K562 (cell line): ENCODE data around the gene RELL1. TPM values are rescaled to one million over a fixed set of nuclear protein-coding genes. Genes with fewer than 3 reads are reported as not detected.

Experiments used
- ATAC-seq: fragments of 200-7000 bp; cut with Tn5 transposase; 3 replicates; pipeline ENCODE4 v1.9.1; 2020; ENCODE audit warnings: moderate library complexity
- BruUV-seq: library from RNA; stranded (reverse); fragments of 400-500 nt; replicated peaks from 2 replicates; lab custom pipeline; 2021; lab: Mats Ljungman, UMichigan
- CTCF ChIA-PET: fragments of 300-600 bp; formaldehyde crosslinking; extraction: SDS; loops from one replicate; lab custom pipeline; 2021; ENCODE audit warnings: low intra/inter-chr PET ratio; lab: Yijun Ruan, JAX
- POLR2A ChIA-PET: fragments of 300-600, 350-650 bp; sonication (Branson Sonifier 250); formaldehyde crosslinking; extraction: SDS; loops from one replicate; lab custom pipeline; 2021; ENCODE audit warnings: antibody characterized with exemption, inconsistent platforms; lab: Yijun Ruan, JAX
- DNase-seq, 4 experiments: peaks; one replicate each; pipeline versions ENCODE4 v3.0.0 to v3.0.0-alpha.2; 2011 to 2018; ENCODE audit warnings: low spot score in 3 of 4, mixed read lengths in 3 of 4; ENCODE audit errors: extremely low read depth in 1 of 4
- FAIRE-seq: peaks from 2 replicates; lab custom pipeline; 2011; peaks lifted over from hg19 to GRCh38; lab: Jason Lieb, UNC
- H2AFZ ChIP-seq: 2 replicates; pipeline ENCODE4 v1.6.0; 2011; ENCODE audit warnings: low read depth, low read length, control low read depth, inconsistent platforms
- H3K27ac ChIP-seq: fragments of 200-600 bp; 3 replicates; pipeline ENCODE4 v1.8.0; 2011; ENCODE audit warnings: low read depth, mild to moderate bottlenecking, control low read depth, inconsistent platforms, low read length, moderate library complexity, mixed read lengths; ENCODE audit errors: extremely low read depth
- H3K27me3 ChIP-seq, 2 experiments: fragments of 300-600 bp in 1 of 2; 2 replicates in 1 of 2; 3 replicates in 1 of 2; pipeline versions ENCODE4 v1.6.0 to v1.8.0; 2011; ENCODE audit warnings: inconsistent platforms in 2 of 2, low read length in 2 of 2, mild to moderate bottlenecking in 1 of 2, mixed read lengths in 1 of 2, moderate library complexity in 1 of 2; ENCODE audit not compliant: control insufficient read depth in 2 of 2, insufficient read depth in 2 of 2
- H3K36me3 ChIP-seq: fragments of 300-600 bp; 3 replicates; pipeline ENCODE4 v1.8.0; 2011; ENCODE audit warnings: mild to moderate bottlenecking, low read length, inconsistent platforms; ENCODE audit not compliant: control insufficient read depth, insufficient read depth
- H3K4me1 ChIP-seq, 2 experiments: fragments of 200-600 bp in 1 of 2; replicated peaks in 1 of 2; 2 replicates in 1 of 2; 3 replicates in 1 of 2; pipeline versions ENCODE4 v1.5.1 to v1.8.0; 2011; ENCODE audit warnings: inconsistent platforms in 2 of 2, low read length in 2 of 2, mild to moderate bottlenecking in 1 of 2, mixed read lengths in 1 of 2, moderate library complexity in 1 of 2; ENCODE audit not compliant: control insufficient read depth in 2 of 2, insufficient read depth in 2 of 2
- H3K4me2 ChIP-seq: 2 replicates; pipeline ENCODE4 v1.6.1; 2011; ENCODE audit warnings: low read length, control low read depth, inconsistent platforms, mixed read lengths; ENCODE audit not compliant: insufficient read depth
- H3K4me3 ChIP-seq: fragments of 200-600 bp; sonication (generic), shearing (Covaris generic); 2 replicates; pipeline ENCODE4 v1.5.1; 2016; ENCODE audit warnings: control low read depth, inconsistent platforms
- H3K79me2 ChIP-seq: fragments of 200-600 bp; 3 replicates; pipeline ENCODE4 v1.8.0; 2011; ENCODE audit warnings: low read length, inconsistent platforms; ENCODE audit not compliant: control insufficient read depth, insufficient read depth
- H3K9ac ChIP-seq, 2 experiments: 2 replicates each; pipeline versions ENCODE4 v1.6.0 to v1.6.1; 2011; ENCODE audit warnings: low read depth in 2 of 2, low read length in 2 of 2, control low read depth in 1 of 2, inconsistent platforms in 1 of 2, mild to moderate bottlenecking in 1 of 2, mixed read lengths in 1 of 2; ENCODE audit not compliant: insufficient read depth in 1 of 2
- H3K9me1 ChIP-seq: one replicate; pipeline ENCODE4 v1.6.0; 2011; ENCODE audit warnings: inconsistent platforms, mild to moderate bottlenecking, low read length, moderate library complexity; ENCODE audit not compliant: control insufficient read depth, insufficient read depth
- H3K9me3 ChIP-seq: replicated peaks from 2 replicates; pipeline ENCODE4 v1.5.1; 2011; ENCODE audit warnings: low read depth, low read length, inconsistent platforms; ENCODE audit not compliant: control insufficient read depth, insufficient read depth
- H4K20me1 ChIP-seq: replicated peaks from 2 replicates; pipeline ENCODE4 v1.6.1; 2011; ENCODE audit warnings: low read length, inconsistent platforms, mixed read lengths; ENCODE audit not compliant: control insufficient read depth, insufficient read depth
- EHMT2 ChIP-seq: fragments of 450-650 bp; IDR thresholded peaks from 2 replicates; pipeline ENCODE4 v1.6.1; 2018; ENCODE audit warnings: antibody characterized with exemption
- ERF ChIP-seq: fragments of 450-650 bp; formaldehyde crosslinking; IDR thresholded peaks from 2 replicates; pipeline ENCODE4 v1.4.0; 2020; ENCODE audit warnings: mild to moderate bottlenecking, mixed read lengths
- HDGF ChIP-seq: fragments of 450-650 bp; IDR thresholded peaks from 2 replicates; pipeline ENCODE4 v1.6.1; 2016
- KAT2B ChIP-seq: IDR thresholded peaks from one replicate; pipeline ENCODE4 v1.6.1; 2012; ENCODE audit warnings: low read depth, mild to moderate bottlenecking, control low read depth, inconsistent platforms, low read length, moderate library complexity
- NCOA2 ChIP-seq, 2 experiments: fragments of 450-650 bp; IDR thresholded peaks; 2 replicates each; pipeline ENCODE4 v1.6.1; 2018; ENCODE audit warnings: mild to moderate bottlenecking in 2 of 2, moderate library complexity in 1 of 2; ENCODE audit not compliant: partially characterized antibody in 2 of 2
- PURB ChIP-seq: sonication (generic); formaldehyde crosslinking; IDR thresholded peaks from 2 replicates; pipeline ENCODE4 v1.9.0; 2021; ENCODE audit warnings: low read depth, mild to moderate bottlenecking, missing genetic modification reagents
- WHSC1 ChIP-seq: IDR thresholded peaks from one replicate; pipeline ENCODE4 v1.6.1; 2012; ENCODE audit warnings: low read length, control low read depth, inconsistent platforms
- ZNF778 ChIP-seq: fragments of 450-650 bp; formaldehyde crosslinking; IDR thresholded peaks from 2 replicates; pipeline ENCODE4 v1.4.0; 2020; ENCODE audit warnings: mild to moderate bottlenecking, moderate library complexity
- WGBS: fragments of 100-300 bp; shearing (Covaris generic); methylation state at CpG from one replicate; pipeline ENCODE4 v1.1.6; 2016; ENCODE audit warnings: low coverage, mixed read lengths; ENCODE audit not compliant: insufficient coverage; ENCODE audit errors: missing lambda C conversion rate; 5-methylcytosine and 5-hydroxymethylcytosine counted together
- in situ Hi-C: fragments of 300-500 bp; cut with MboI; formaldehyde crosslinking; loops from 4 replicates; pipeline ENCODE4 v1.15.0; 2018; ENCODE audit warnings: inconsistent platforms, mixed read lengths
- intact Hi-C: fragments of 100-400 bp; cut with micrococcal nuclease; formaldehyde crosslinking; loops from 2 replicates; pipeline ENCODE4 v1.14.2; 2022
- polyA plus RNA-seq, 8 experiments: library from polyadenylated mRNA; depleted of rRNA in 4 of 8; stranded (reverse) in 5 of 8; unstranded in 3 of 8; fragments of >200 nt; fragmentation: Nextera tagmentation in 2 of 8; fragmentation: Illumina TruSeq in 1 of 8; extraction: Ambion mirVana in 2 of 8; extraction: Trizol in 1 of 8; gene quantifications; 2 replicates each; pipeline versions ENCODE4 v1.2.1 to v1.2.3, GENCODE V29; 2011 to 2014; ENCODE audit warnings: inconsistent platforms in 1 of 8, missing spikeins in 1 of 8
- total RNA-seq, 7 experiments: library from RNA; depleted of rRNA in 6 of 7; stranded (reverse); fragments of >200 nt in 6 of 7; fragmentation: Illumina TruSeq in 2 of 7; extraction: Trizol in 2 of 7; gene quantifications; 2 replicates each; pipeline versions ENCODE4 v1.2.1 to v1.2.3, GENCODE V29; 2011 to 2021; ENCODE audit warnings: low replicate concordance in 1 of 7
- TF ChIP-seq, protein P1 (sequence below), 2 experiments: fragments of 450-650 bp in 1 of 2; sonication (generic) in 1 of 2; formaldehyde crosslinking; conservative IDR thresholded peaks; 2 replicates each; pipeline versions ENCODE4 v1.4.0 to v1.8.1; 2020 to 2022; ENCODE audit warnings: mild to moderate bottlenecking in 1 of 2, missing genetic modification reagents in 1 of 2
- TF ChIP-seq, protein P2 (sequence below), 2 experiments: fragments of 200-800 bp in 1 of 2; sonication (Bioruptor generic) in 1 of 2; sonication (generic) in 1 of 2; formaldehyde crosslinking in 1 of 2; IDR thresholded peaks in 1 of 2; conservative IDR thresholded peaks in 1 of 2; 2 replicates each; pipeline versions ENCODE4 v1.5.0 to v1.6.1; 2016 to 2020; ENCODE audit warnings: missing compliant biosample characterization in 1 of 2, missing genetic modification characterization in 1 of 2, missing genetic modification reagents in 1 of 2
- TF ChIP-seq, protein P3 (sequence below): fragments of 250-450 bp; sonication (Bioruptor Pico); IDR thresholded peaks from 2 replicates; pipeline ENCODE4 v1.4.0; 2020; ENCODE audit warnings: mild to moderate bottlenecking, moderate library complexity, borderline replicate concordance

The RELL1 gene
- total and polyA plus RNA-seq, 9 of the 15 experiments (the other 6 are each of a cell fraction or from before 2014, with no cell fraction given), result 0.06 to 3.5 (median 1.7) TPM; not detected in 1

DNA sequence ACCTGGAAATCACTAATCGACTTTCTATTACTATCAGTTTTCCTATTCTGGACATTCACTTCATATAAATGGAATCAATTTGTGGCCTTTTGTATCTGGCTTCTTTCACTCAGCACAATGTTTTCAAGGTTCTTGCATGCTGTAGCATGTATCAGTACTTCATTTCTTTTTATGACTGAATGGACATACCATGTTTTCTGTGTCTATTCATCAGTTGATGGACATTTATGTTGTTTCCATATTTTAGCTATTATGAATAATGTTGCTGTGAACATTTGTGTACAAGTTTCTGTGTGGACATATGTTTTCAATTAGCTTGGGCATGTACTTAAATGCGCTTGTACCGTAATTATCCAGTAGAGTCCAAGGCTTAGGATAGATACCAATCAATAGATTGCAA, 19.9 kb upstream of the RELL1 start:
- H4K20me1 ChIP-seq, result no peaks in the 10 kb centered on the region
- no peaks in the 10 kb centered on the region for H3K9me3 ChIP-seq
- in situ Hi-C loops, result no loop called here
- WGBS, result 8% methylated on average over 3 of the region's 3 CpGs
- H3K4me3 ChIP-seq, result no peak overlapping the region
- peaks cover 0 to 4% of the 10 kb centered on the region in 2 experiments; a peak in 3 of 5 replicates for H3K27me3 ChIP-seq
- no peaks in the 10 kb centered on the region for H3K9me1 ChIP-seq
- no peak for FAIRE-seq
- H3K9ac ChIP-seq, result no peak overlapping the region
- no peak overlapping the region for H2AFZ ChIP-seq
- no peaks in the 10 kb centered on the region for H3K79me2 ChIP-seq
- TF ChIP-seq, protein P1, sequence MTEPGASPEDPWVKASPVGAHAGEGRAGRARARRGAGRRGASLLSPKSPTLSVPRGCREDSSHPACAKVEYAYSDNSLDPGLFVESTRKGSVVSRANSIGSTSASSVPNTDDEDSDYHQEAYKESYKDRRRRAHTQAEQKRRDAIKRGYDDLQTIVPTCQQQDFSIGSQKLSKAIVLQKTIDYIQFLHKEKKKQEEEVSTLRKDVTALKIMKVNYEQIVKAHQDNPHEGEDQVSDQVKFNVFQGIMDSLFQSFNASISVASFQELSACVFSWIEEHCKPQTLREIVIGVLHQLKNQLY (CRISPR knock-in tag; conservative IDR thresholded peaks at IDR 0.05), result no peak
- TF ChIP-seq, protein P2, sequence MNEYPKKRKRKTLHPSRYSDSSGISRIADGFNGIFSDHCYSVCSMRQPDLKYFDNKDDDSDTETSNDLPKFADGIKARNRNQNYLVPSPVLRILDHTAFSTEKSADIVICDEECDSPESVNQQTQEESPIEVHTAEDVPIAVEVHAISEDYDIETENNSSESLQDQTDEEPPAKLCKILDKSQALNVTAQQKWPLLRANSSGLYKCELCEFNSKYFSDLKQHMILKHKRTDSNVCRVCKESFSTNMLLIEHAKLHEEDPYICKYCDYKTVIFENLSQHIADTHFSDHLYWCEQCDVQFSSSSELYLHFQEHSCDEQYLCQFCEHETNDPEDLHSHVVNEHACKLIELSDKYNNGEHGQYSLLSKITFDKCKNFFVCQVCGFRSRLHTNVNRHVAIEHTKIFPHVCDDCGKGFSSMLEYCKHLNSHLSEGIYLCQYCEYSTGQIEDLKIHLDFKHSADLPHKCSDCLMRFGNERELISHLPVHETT (CRISPR knock-in tag; conservative IDR thresholded peaks at IDR 0.05 in 1 of 2, IDR thresholded peaks at IDR 0.05 in 1 of 2), result no peak
- TF ChIP-seq, protein P3, sequence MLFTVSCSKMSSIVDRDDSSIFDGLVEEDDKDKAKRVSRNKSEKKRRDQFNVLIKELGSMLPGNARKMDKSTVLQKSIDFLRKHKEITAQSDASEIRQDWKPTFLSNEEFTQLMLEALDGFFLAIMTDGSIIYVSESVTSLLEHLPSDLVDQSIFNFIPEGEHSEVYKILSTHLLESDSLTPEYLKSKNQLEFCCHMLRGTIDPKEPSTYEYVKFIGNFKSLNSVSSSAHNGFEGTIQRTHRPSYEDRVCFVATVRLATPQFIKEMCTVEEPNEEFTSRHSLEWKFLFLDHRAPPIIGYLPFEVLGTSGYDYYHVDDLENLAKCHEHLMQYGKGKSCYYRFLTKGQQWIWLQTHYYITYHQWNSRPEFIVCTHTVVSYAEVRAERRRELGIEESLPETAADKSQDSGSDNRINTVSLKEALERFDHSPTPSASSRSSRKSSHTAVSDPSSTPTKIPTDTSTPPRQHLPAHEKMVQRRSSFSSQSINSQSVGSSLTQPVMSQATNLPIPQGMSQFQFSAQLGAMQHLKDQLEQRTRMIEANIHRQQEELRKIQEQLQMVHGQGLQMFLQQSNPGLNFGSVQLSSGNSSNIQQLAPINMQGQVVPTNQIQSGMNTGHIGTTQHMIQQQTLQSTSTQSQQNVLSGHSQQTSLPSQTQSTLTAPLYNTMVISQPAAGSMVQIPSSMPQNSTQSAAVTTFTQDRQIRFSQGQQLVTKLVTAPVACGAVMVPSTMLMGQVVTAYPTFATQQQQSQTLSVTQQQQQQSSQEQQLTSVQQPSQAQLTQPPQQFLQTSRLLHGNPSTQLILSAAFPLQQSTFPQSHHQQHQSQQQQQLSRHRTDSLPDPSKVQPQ (CRISPR knock-in tag), result no peak
- no peak for TF ChIP-seq ERF
- TF ChIP-seq HDGF, result no peak
- no peak for TF ChIP-seq KAT2B
- TF ChIP-seq PURB, result no peak
- TF ChIP-seq ZNF778, result no peak
- no peak for TF ChIP-seq WHSC1
- no peak for TF ChIP-seq NCOA2 (IDR thresholded peaks at IDR 0.05; ENCODE audit: partially characterized antibody in 2 of 2)
- TF ChIP-seq EHMT2, result no peak
- TF ChIP-seq, all 486 proteins: peak for 0
- H3K36me3 ChIP-seq, result no peaks in the 10 kb centered on the region
- ChIA-PET POLR2A (no interaction called here), CTCF (no interaction called here)
- H3K4me2 ChIP-seq, result no peak overlapping the region
- H3K27ac ChIP-seq, result no peak overlapping the region
- intact Hi-C loops, result no loop called here
- no peaks in the 10 kb centered on the region for H3K4me1 ChIP-seq
- DNase-seq (no peak), ATAC-seq (no peak)
- BruUV-seq, result no TSS peak
